Measurements from ENCODE around the gene IKZF1.

Gene IKZF1

DNA sequence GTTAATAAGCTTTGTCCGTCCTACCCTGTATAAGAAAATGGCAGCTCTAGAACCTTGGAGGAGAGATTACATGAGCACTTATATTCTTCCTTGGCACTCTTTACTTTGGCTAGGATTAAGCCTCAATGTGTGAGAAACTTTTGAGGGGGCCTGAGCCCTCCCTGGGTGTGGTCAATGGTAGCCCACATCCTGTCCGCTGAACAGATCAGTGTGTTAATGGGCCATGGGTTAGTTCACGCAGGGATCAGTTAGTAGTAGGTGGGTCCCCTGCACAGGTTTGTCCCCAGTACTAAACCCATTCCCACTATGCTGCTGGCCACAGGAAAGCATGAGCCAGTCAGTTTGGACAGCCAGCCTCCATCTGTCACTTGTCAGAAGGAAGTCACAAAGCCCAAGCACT, 20.2 kb upstream of the IKZF1 start:
- no peak for DNase-seq

DNA sequence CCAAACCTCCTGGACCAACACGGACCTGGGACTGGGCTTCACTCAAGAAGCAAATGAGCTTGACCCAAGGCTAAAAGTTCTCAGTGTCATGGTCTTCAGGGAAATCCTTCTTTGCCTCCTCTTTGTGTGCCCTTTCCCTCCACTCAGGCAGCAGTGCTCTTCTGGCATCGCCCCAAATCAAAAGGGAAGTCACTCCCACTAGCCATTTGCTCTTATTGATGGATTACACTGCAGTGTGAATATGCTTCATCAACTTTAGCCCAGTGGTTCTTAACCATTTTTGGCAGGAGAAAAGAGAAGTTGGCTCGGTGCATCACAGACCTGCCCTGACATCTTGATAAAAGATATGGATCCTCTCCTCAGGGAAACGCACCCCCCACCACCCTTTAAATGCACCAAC, 19.2 kb upstream of the IKZF1 start:
- no peak for DNase-seq

GRCh38 chr7:50287129-50287528, 17.4 kb upstream of the IKZF1 start:
- no peak for DNase-seq

- no peak for DNase-seq
Measured at GRCh38 chr7:50292165-50292757, 12.3 kb upstream of the IKZF1 start.

- DNase-seq, result no peak
Measured at GRCh38 chr7:50292763-50293162, 11.8 kb upstream of the IKZF1 start.

DNA sequence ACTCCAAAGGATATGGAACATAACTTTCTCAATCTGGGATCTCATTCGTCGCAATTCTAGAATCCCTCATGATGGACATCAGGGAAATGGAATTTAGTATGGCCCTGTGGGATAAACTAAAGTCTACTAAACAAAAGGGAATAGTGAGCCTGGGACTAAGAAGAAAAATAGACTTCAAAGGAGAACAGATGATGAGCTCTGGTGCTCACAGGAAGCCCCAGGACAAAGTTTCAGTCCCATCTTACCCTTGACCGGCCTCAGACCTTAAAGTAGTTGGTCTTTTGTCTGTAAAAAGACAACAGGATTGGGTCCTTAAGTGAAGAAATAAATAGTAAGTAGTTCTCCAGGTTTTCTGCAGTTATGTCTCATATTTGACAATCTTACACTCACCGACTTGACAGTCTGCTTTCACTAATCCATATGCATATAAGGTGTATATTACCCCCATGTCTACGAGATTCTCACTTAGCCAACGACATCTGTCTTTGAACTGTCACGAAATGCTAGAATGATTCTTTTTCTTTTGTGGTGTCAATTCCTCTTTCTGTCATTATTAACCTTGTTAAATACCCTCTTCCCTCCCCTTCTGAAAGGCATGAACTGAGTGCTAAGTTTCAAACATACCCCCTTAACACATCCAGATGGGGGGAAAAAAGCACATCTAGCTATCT, 10.9 kb upstream of the IKZF1 start:
- no peak for DNase-seq

- DNase-seq, result no peak
Measured at GRCh38 chr7:50295133-50295532, 9.4 kb upstream of the IKZF1 start.

GRCh38 chr7:50296799-50297198, 7.7 kb upstream of the IKZF1 start:
- no peak for DNase-seq

- DNase-seq, result no peak
Measured at GRCh38 chr7:50298811-50299562, 5.5 kb upstream of the IKZF1 start.

DNA sequence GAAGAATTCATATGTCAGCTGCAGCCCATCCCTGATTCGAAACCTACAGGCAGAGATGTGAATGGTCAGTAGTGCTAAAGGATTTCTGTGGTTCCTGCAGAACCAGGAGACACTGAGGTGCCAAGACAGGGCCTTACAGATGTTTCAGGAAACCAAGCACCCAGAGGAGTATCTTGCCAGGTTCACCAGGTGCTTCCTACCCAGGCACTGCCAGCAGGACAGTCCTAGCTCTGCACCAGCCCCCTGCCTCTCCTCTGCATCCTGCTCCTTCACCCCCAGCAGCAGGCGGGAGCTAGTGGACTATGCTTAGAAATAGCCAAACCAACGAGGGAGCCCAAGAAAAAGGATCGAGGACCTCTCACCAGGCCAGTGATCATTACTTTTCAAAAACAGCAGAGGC, 4.2 kb upstream of the IKZF1 start:
- DNase-seq, result no peak

GRCh38 chr7:50302486-50303334, 1.8 kb upstream of the IKZF1 start:
- DNase-seq, result no peak

- DNase-seq, result no peak
Measured at GRCh38 chr7:50303335-50304128, 984 bp upstream of the IKZF1 start.

- DNase-seq, result peak in 1 of 2 donors; percentile 46
Measured at GRCh38 chr7:50304911-50305582, 531 bp downstream of the IKZF1 start.

GRCh38 chr7:50305583-50306493, 1.3 kb downstream of the IKZF1 start:
- no peak for DNase-seq

GRCh38 chr7:50306494-50307367, 2.2 kb downstream of the IKZF1 start:
- DNase-seq, result no peak

DNA sequence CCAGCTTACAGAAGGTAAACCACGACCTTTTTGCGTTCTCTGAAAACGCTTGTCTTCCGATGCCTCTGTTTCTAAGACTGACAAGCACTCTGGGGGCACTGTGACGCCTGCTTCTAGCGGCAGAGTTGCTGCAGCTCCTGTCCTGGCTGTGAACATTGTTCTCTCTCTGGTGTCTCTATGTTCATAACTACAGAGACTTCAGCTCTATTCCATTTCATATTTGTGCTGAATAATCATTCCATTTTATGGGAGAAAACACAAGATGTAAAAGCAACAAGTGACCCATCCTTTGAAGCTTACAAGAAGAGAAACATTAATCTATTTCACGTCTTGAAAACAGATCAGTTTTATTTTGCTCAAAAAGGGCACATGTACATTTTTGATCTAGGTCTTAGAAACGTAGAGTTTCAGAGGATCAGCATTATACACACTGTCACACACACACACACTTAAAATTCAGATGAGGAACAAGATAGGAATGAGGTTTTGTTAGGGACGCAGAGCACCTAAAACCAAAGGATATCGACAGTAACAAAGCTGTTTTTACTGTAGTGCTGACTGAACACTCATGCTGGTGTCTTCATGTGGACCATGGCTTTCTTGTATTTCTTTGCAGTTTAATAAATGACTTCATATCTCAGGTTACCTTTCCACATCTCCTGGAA, 3.0 kb downstream of the IKZF1 start:
- no peak for DNase-seq

DNA sequence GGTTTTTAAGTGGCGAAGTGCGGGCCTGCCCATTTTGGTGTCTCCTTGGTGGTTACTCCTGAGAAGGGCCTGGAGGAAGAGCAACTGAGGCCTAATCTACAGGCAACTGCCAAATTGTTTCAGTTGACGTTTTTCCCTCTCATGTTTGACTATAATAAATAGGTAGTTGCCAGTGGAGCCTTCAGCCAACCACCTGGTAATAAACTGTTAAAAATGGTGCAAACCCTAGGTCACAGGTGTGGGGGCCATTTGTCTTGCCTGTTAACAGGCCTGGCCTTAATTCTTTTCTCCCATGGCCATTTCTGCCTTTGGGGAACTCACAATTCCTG, 3.7 kb downstream of the IKZF1 start:
- DNase-seq, result no peak

DNA sequence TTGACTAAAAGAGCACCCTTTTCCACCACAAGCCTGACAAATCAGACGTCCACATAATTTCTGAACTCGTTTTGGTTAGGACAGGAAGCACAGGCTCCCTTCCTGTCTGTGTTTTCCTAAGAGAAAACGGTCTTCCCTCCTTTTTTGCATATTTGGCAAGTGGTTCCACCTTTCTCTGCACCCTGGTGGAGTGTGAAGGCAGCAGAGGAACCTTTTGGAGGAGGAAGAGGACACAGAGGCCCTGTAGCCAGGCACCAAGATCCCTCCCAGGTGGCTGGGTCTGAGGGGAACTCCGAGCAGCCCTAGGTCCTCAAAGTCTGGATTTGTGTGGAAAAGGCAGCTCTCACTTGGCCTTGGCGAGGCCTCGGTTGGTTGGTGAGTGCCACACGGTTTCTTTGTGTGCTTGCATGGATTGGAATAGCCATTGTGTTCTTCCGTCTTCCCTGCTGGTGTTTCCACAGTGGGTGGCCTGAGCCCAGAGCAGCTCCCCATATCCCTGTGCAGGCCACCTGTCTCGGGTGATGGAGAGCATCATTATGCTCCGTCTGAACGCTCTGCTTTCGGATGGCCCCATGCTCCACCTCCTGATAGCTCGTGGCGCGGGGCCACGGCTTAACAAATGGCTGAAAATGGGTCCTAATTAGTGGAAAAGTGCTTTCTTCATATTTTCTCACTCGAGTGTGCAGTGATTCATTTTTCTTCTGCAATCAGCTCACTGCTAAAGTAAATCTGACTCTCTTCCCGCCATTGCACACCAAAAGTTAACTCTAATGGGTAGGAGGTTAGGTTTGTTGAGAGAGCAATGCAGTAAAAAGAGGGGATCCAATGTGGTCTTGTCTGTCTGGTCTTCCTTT, 4.2 kb downstream of the IKZF1 start:
- DNase-seq, result no peak
